ENCODE results near the gene SPON1.

Gene SPON1

GRCh38 chr11:14299921-14300320 lies 337.4 kb downstream of the SPON1 start:
- DNase-seq: no peak

DNA sequence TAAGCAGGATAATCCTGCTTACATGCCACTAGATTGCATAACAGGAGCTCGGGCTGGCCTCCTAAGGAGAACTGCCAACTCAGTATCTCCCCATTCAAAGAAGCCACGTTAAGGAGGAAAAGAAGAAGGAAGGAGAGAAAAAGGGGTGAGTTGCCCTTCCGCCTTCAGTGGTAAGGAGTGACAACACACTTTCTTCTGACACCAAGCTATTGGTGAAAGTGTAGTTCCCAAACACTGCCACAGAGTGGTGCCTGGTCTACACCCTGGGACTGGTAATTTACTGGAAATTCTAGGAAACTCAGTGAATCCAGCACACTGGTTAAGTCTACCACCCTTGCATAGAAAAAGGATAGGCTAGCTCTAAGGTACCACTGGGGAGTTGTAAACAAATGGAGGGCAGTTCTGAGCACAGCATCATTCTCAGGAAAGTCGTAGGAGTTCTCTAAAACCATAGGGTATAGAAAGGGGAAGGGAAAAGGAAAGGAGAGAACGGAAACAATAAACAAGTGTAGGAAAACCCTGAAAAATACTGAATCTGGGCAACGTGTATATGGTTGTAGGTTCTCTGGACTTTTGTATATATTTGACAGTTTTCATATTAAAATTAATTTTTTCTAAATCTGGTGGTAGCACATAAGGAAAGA lies 338.3 kb downstream of the SPON1 start:
- DNase-seq: peak; percentile 0

GRCh38 chr11:14304601-14305000 lies 342.1 kb downstream of the SPON1 start:
- no peak for DNase-seq

DNA sequence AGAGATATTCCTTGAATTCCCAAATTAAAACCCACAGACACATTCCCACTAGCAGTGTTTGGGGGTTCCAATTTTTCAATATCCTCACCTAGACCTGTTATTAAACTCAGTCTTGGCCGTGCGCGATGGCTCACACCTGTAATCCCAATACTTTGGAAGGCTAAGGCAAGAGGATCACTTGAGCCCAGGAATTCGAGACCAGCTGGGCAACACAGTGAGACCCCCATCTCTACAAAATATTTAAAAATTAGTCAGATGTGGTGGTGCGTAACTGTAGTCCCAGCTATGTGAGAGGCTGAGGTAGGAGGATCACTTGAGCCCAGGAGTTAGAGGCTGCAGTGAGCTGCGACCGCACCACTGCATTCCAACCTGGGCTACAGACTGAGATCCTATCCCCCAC lies 343.1 kb downstream of the SPON1 start:
- no peak for DNase-seq

DNA sequence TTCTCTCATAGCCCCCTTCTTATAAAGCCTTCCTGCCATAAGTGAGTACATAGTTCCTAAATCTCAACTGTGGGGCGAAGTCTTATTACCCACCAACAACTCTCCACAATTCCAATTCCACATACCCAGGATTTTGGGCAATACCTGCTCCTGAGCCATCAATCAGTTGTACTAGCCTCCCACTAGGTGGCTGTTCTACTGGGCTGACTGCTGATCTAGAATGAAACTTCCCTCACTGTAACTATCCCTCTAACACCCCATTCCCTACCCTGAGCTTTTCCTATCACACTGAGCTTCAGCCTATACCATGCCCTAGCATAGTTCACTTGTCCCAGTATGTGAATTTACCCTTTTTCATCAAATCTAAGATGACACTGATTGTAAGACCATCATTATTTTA lies 344.0 kb downstream of the SPON1 start:
- DNase-seq: no peak

GRCh38 chr11:14308114-14308896 lies 345.8 kb downstream of the SPON1 start:
- no peak for DNase-seq

GRCh38 chr11:14308897-14309387 lies 346.4 kb downstream of the SPON1 start:
- no peak for DNase-seq

DNA sequence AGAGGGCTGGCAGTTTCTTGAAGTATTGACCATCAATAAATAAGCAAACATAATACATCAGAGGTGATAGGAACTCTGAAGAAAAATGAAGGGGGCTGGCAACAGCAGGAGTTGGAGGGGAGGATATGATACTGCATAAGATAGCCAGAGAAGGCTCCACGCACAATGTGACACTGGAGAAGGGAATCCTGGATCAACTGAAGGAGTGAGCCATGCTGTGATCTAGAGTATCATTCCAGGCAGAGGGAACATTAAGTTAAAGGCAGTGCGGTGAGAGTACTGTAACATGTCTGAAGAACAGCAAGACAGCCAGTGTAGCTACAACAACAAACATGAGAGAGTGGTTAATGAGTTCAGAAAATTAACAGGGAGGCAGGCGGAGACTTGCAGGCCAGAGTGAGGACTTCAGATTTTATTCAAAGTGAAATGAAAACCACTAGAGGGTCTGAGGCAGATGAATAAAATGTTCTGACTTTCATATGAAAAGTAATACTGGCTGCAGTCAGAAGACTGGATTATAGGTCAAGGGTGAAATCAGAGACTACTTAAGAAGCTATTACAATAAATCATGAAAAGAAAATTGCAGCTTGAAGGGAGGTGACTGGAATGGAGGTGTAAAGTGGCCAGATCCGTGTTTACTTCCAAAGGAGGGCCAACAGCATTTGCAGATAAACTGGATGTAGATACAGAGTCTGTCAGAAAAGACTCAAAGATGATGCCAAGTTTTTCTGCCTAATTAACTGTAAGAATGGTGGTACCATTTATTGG lies 347.1 kb downstream of the SPON1 start:
- DNase-seq: no peak

GRCh38 chr11:14310679-14311078 lies 348.2 kb downstream of the SPON1 start:
- DNase-seq: no peak

DNA sequence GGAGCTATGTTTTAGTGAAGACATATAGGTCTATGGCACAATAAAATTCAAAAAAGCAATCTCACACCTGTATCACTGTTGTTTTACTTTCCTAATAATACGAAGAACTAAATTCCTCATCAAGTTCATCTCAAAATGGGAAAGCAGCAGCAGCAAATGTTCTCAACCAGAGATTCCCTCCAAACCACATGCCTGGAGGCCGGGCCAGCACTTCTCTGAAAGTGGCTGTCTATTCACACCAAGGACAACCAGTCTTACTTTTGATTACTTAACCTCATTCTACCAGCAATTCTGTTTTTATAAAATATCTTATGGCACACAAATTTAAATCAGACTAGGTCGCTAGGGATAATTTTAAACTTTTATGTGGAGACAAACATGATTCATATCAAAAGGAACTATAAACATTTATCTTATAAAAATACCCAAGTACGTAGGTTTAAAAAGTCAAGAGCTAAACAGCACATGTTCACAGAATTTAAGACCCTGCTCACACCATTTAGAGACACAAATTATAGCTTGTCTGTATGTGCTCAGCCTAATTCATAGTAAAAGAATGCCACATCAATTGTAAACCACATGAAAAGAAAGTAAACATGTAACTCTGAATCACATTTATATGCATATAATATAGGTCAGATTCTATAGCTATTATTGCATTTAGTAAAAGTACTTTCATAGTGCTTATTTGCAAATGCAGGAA lies 350.4 kb downstream of the SPON1 start:
- DNase-seq: no peak

GRCh38 chr11:14314127-14314526 lies 351.6 kb downstream of the SPON1 start:
- no peak for DNase-seq

- no peak for DNase-seq
These were observed 352.6 kb downstream of the SPON1 start for GRCh38 chr11:14315130-14315529.

All from SHP77 treated with DMSO at 0.1 percent for 48 hours (cell line).